ENCODE measurements around the gene MACO1.

DNA sequence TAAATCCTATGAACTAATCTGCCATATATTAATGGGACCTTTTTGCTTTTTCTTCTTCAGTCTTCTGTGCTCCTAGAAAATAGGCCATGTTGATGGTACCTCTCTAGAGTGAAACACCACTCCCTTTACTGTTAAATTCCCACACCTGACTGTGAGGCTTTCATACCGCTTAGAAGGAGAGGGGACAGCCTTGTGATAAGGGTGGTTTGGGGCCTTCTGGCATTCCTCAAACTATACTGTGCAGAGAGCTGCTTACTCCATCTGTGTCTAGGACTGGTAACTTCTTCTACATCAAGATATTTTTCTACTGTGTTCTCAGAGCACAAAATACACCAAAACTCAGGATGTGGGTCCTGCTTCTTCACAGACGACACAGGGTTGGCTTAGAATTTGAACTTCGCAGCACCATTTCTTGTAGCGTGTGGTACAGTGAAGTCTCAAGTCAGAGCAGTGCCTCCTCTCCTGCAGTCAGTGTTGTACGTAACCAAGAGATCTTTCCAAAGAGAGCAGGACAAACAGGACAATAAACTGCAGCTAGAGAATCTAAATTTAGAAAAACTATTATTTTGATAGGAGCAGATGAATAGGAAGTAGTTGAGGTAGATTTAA lies 43.8 kb downstream of the MACO1 start:
- TF ChIP-seq, protein P1, sequence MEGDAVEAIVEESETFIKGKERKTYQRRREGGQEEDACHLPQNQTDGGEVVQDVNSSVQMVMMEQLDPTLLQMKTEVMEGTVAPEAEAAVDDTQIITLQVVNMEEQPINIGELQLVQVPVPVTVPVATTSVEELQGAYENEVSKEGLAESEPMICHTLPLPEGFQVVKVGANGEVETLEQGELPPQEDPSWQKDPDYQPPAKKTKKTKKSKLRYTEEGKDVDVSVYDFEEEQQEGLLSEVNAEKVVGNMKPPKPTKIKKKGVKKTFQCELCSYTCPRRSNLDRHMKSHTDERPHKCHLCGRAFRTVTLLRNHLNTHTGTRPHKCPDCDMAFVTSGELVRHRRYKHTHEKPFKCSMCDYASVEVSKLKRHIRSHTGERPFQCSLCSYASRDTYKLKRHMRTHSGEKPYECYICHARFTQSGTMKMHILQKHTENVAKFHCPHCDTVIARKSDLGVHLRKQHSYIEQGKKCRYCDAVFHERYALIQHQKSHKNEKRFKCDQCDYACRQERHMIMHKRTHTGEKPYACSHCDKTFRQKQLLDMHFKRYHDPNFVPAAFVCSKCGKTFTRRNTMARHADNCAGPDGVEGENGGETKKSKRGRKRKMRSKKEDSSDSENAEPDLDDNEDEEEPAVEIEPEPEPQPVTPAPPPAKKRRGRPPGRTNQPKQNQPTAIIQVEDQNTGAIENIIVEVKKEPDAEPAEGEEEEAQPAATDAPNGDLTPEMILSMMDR (IDR thresholded peaks at IDR 0.05): no peak
- no peak for TF ChIP-seq ZFX (IDR thresholded peaks at IDR 0.05; ENCODE audit: borderline replicate concordance)

All from 22Rv1 (cell line).